ENCODE measurements around the gene DPM3. TPM values are rescaled to one million over a fixed set of nuclear protein-coding genes. Genes with fewer than 3 reads are reported as not detected.

Gene DPM3
- total and polyA plus RNA-seq, 2 donors (not counting 1 experiment from before 2014, with no cell fraction given), result 39.9 to 97.3 TPM

GRCh38 chr1:155182052-155182550 lies 41.8 kb upstream of the DPM3 start:
- Histone ChIP-seq H3K4me2 (replicated peaks; ENCODE audit: low read depth, low read length, poor library complexity, severe bottlenecking) (no peak overlapping the region), H3K4me3 (ENCODE audit: control extremely low read depth in 1 of 5, extremely low read depth in 1 of 5, insufficient read depth in 1 of 5, low read depth in 2 of 5, low read length in 4 of 5) (no peak overlapping the region), H3K4me1 (ENCODE audit: control insufficient read depth in 2 of 2, insufficient read depth in 2 of 2, low read length in 2 of 2) (peaks cover 18 to 32% of the 10 kb centered on the region in 2 donors), H3K36me3 (replicated peaks in 1 of 2; ENCODE audit: control extremely low read depth in 1 of 2, control insufficient read depth in 1 of 2, extremely low read depth in 1 of 2, insufficient read depth in 2 of 2, low read length in 1 of 2) (no peaks in the 10 kb centered on the region), H4K20me1 (ENCODE audit: control insufficient read depth, insufficient read depth, low read length, poor library complexity, severe bottlenecking) (no peaks in the 10 kb centered on the region), H3K79me2 (ENCODE audit: control insufficient read depth, insufficient read depth, low read length) (no peaks in the 10 kb centered on the region), H3K9me3 (ENCODE audit: control extremely low read depth in 1 of 3, control insufficient read depth in 2 of 3, insufficient read depth in 1 of 3, low read length in 2 of 3) (no peaks in the 10 kb centered on the region), H2AFZ (ENCODE audit: insufficient read depth, low read depth, low read length, poor library complexity, severe bottlenecking) (no peak overlapping the region), H3K27me3 (replicated peaks in 1 of 4; ENCODE audit: control extremely low read depth in 1 of 4, control insufficient read depth in 3 of 4, insufficient read depth in 4 of 4, low read length in 3 of 4) (no peaks in the 10 kb centered on the region), H3K9ac (ENCODE audit: low read length) (no peak overlapping the region), H3K27ac (ENCODE audit: low read length in 2 of 2) (no peak overlapping the region)
- ChIA-PET CTCF (interaction anchor here (12.7 kb wide), 1 partner anchor 13 kb away, joined by 196 read pairs; no protein-coding TSS in a partner anchor), POLR2A (interaction anchor here (0.8 kb wide), 1 partner anchor 81 kb away, joined by 10 read pairs; no protein-coding TSS in a partner anchor)
- no peak for ATAC-seq (ENCODE audit: low read depth)
- Mint-ChIP-seq H3K9me3 (ENCODE audit: insufficient read depth) (no peaks in the 10 kb centered on the region), H3K4me1 (peaks cover 24% of the 10 kb centered on the region), H3K27me3 (no peaks in the 10 kb centered on the region), H3K4me3 (no peak overlapping the region), H3K27ac (no peak overlapping the region)
- 96% methylated on average over 7 of the region's 7 CpGs for WGBS (ENCODE audit: insufficient coverage)
- no peak for DNase-seq
- no peak for TF ChIP-seq CTCF (IDR thresholded peaks at IDR 0.05)
- no peak for TF ChIP-seq EZH2 (IDR thresholded peaks at IDR 0.05; ENCODE audit: borderline replicate concordance, insufficient read depth, low read depth, low read length, poor library complexity, severe bottlenecking)
- intact Hi-C loops (cut with micrococcal nuclease), result no loop called here

- no peak for DNase-seq
- H3K27me3 Mint-ChIP-seq, result no peaks in the 10 kb centered on the region
- Histone ChIP-seq H4K20me1 (ENCODE audit: control insufficient read depth, insufficient read depth, low read length, poor library complexity, severe bottlenecking) (no peaks in the 10 kb centered on the region), H3K36me3 (replicated peaks in 1 of 2; ENCODE audit: control extremely low read depth in 1 of 2, control insufficient read depth in 1 of 2, extremely low read depth in 1 of 2, insufficient read depth in 2 of 2, low read length in 1 of 2) (no peaks in the 10 kb centered on the region), H3K27ac (ENCODE audit: low read length in 2 of 2) (no peak overlapping the region), H3K4me1 (ENCODE audit: control insufficient read depth in 2 of 2, insufficient read depth in 2 of 2, low read length in 2 of 2) (peaks cover 18 to 35% of the 10 kb centered on the region in 2 donors), H3K4me3 (ENCODE audit: control extremely low read depth in 1 of 5, extremely low read depth in 1 of 5, insufficient read depth in 1 of 5, low read depth in 2 of 5, low read length in 4 of 5) (no peak overlapping the region), H3K79me2 (ENCODE audit: control insufficient read depth, insufficient read depth, low read length) (no peaks in the 10 kb centered on the region), H3K9me3 (ENCODE audit: control extremely low read depth in 1 of 3, control insufficient read depth in 2 of 3, insufficient read depth in 1 of 3, low read length in 2 of 3) (no peaks in the 10 kb centered on the region), H3K9ac (ENCODE audit: low read length) (no peak overlapping the region), H3K27me3 (replicated peaks in 1 of 4; ENCODE audit: control extremely low read depth in 1 of 4, control insufficient read depth in 3 of 4, insufficient read depth in 4 of 4, low read length in 3 of 4) (no peaks in the 10 kb centered on the region), H2AFZ (ENCODE audit: insufficient read depth, low read depth, low read length, poor library complexity, severe bottlenecking) (no peak overlapping the region), H3K4me2 (replicated peaks; ENCODE audit: low read depth, low read length, poor library complexity, severe bottlenecking) (no peak overlapping the region)
- H3K27ac Mint-ChIP-seq, result no peak overlapping the region
- H3K9me3 Mint-ChIP-seq (ENCODE audit: insufficient read depth), result no peaks in the 10 kb centered on the region
- ChIA-PET CTCF (interaction anchor here (1.8 to 12.7 kb wide), 2 partner anchors 14 to 44 kb away, joined by 5 to 196 read pairs; no protein-coding TSS in a partner anchor), POLR2A (interaction anchor here (0.8 kb wide), 1 partner anchor 82 kb away, joined by 10 read pairs; no protein-coding TSS in a partner anchor)
- TF ChIP-seq EZH2 (IDR thresholded peaks at IDR 0.05; ENCODE audit: borderline replicate concordance, insufficient read depth, low read depth, low read length, poor library complexity, severe bottlenecking) (no peak), CTCF (IDR thresholded peaks at IDR 0.05) (no peak)
- ATAC-seq (ENCODE audit: low read depth), result no peak
- peaks cover 27% of the 10 kb centered on the region for H3K4me1 Mint-ChIP-seq
- WGBS (ENCODE audit: insufficient coverage), result 97% methylated on average over 18 of the region's 18 CpGs
- intact Hi-C loops (cut with micrococcal nuclease), result no loop called here
- no peak overlapping the region for H3K4me3 Mint-ChIP-seq
Measured at GRCh38 chr1:155181371-155182051, 41.2 kb upstream of the DPM3 start.

Measured in B cell (primary cell).